Measurements from ENCODE around the gene TTC34.

TTC34 gene

GRCh38 chr1:2801535-2802291 lies at the start of gene TTC34:
TTC34 (minus strand) TSS chr1:2801693; CDS start chr1:2800827, 866 bp downstream.
- no peak for FAIRE-seq

- no peak for FAIRE-seq
Measured at GRCh38 chr1:2850502-2850901, 49.0 kb upstream of the TTC34 start.

GRCh38 chr1:2848006-2848670 lies 46.6 kb upstream of the TTC34 start:
- FAIRE-seq: no peak

- no peak for FAIRE-seq
Measured at GRCh38 chr1:2847086-2847985, 45.8 kb upstream of the TTC34 start.

- FAIRE-seq: no peak
Measured at GRCh38 chr1:2845869-2846268, 44.4 kb upstream of the TTC34 start.

GRCh38 chr1:2840036-2840809 lies 38.7 kb upstream of the TTC34 start:
- no peak for FAIRE-seq

GRCh38 chr1:2837823-2838222 lies 36.3 kb upstream of the TTC34 start:
- FAIRE-seq: no peak

GRCh38 chr1:2837316-2837715 lies 35.8 kb upstream of the TTC34 start:
- no peak for FAIRE-seq

GRCh38 chr1:2836333-2836970 lies 35.0 kb upstream of the TTC34 start:
- FAIRE-seq: no peak

GRCh38 chr1:2835650-2836159 lies 34.2 kb upstream of the TTC34 start:
- no peak for FAIRE-seq

GRCh38 chr1:2834741-2835564 lies 33.5 kb upstream of the TTC34 start:
- FAIRE-seq: no peak

GRCh38 chr1:2834146-2834475 lies 32.6 kb upstream of the TTC34 start:
- no peak for FAIRE-seq

- FAIRE-seq: no peak
Measured at GRCh38 chr1:2833454-2834145, 32.1 kb upstream of the TTC34 start.

- FAIRE-seq: no peak
Measured at GRCh38 chr1:2832506-2833453, 31.3 kb upstream of the TTC34 start.

GRCh38 chr1:2831596-2832212 lies 30.2 kb upstream of the TTC34 start:
- FAIRE-seq: no peak

GRCh38 chr1:2830761-2831425 lies 29.4 kb upstream of the TTC34 start:
- no peak for FAIRE-seq

GRCh38 chr1:2829846-2830615 lies 28.5 kb upstream of the TTC34 start:
- FAIRE-seq: no peak
